Panc1 (cell line): ENCODE data around the gene BCR. TPM values are rescaled to one million over a fixed set of nuclear protein-coding genes. Genes with fewer than 3 reads are reported as not detected.

Experiments used
- ATAC-seq: fragments of 200-7000 bp; cut with Tn5 transposase; 2 replicates; pipeline ENCODE4 v1.9.1; 2020; ENCODE audit warnings: mild to moderate bottlenecking, moderate library complexity
- BruUV-seq: library from RNA; stranded (reverse); fragments of 400-500 nt; replicated peaks from 2 replicates; lab custom pipeline; 2021; lab: Mats Ljungman, UMichigan
- CTCF ChIA-PET: fragments of 300-600 bp; sonication (Branson Sonifier 250); formaldehyde crosslinking; loops from one replicate; lab custom pipeline; 2022; ENCODE audit warnings: antibody characterized with exemption; lab: Charles Lee
- POLR2A ChIA-PET: fragments of 300-600 bp; sonication (Branson Sonifier 250); formaldehyde crosslinking; loops from one replicate; lab custom pipeline; 2022; ENCODE audit warnings: antibody characterized with exemption; lab: Charles Lee
- DNase-seq: peaks from one replicate; pipeline ENCODE4 v3.0.0-alpha.2; 2010; ENCODE audit warnings: low read depth, low spot score
- H3K27ac ChIP-seq: 2 replicates; pipeline ENCODE4 v1.5.1; 2011; ENCODE audit warnings: mild to moderate bottlenecking, low read length, inconsistent platforms
- H3K27me3 ChIP-seq: fragments of 200-500 bp; sonication (Bioruptor generic); 2 replicates; pipeline ENCODE4 v1.6.0; 2014; ENCODE audit warnings: low read length, inconsistent platforms; ENCODE audit not compliant: control insufficient read depth, insufficient read depth
- H3K36me3 ChIP-seq: fragments of 200-500 bp; sonication (Bioruptor generic); 2 replicates; pipeline ENCODE4 v1.5.1; 2014; ENCODE audit warnings: inconsistent platforms, mild to moderate bottlenecking, low read length, moderate library complexity; ENCODE audit not compliant: control insufficient read depth, insufficient read depth
- H3K4me1 ChIP-seq: 2 replicates; pipeline ENCODE4 v1.5.1; 2011; ENCODE audit warnings: inconsistent platforms, mild to moderate bottlenecking, low read length, moderate library complexity; ENCODE audit not compliant: control insufficient read depth, insufficient read depth
- H3K4me3 ChIP-seq, 2 experiments: 2 replicates each; pipeline ENCODE4 v1.5.1; 2011 to 2012; ENCODE audit warnings: low read depth in 2 of 2, low read length in 2 of 2, mild to moderate bottlenecking in 2 of 2, inconsistent platforms in 1 of 2, moderate library complexity in 1 of 2
- H3K9me3 ChIP-seq: fragments of 200-500 bp; sonication (Bioruptor generic); 2 replicates; pipeline ENCODE4 v1.5.1; 2014; ENCODE audit warnings: low read depth, mild to moderate bottlenecking, inconsistent platforms, low read length, moderate library complexity; ENCODE audit not compliant: control insufficient read depth, insufficient read depth
- CTCF ChIP-seq: fragments of 450-650 bp; IDR thresholded peaks from 2 replicates; pipeline ENCODE4 v1.5.1; 2017; ENCODE audit warnings: mild to moderate bottlenecking
- POLR2AphosphoS5 ChIP-seq: IDR thresholded peaks from 2 replicates; pipeline ENCODE4 v1.6.1; 2012; ENCODE audit warnings: mild to moderate bottlenecking, low read depth, low read length, moderate library complexity
- REST ChIP-seq, 2 experiments: IDR thresholded peaks; 2 replicates each; pipeline ENCODE4 v1.6.1; 2011 to 2012; ENCODE audit warnings: low read depth in 2 of 2, control low read depth in 1 of 2, low read length in 1 of 2, mild to moderate bottlenecking in 1 of 2, moderate library complexity in 1 of 2; ENCODE audit not compliant: insufficient read depth in 1 of 2
- SIN3A ChIP-seq: IDR thresholded peaks from 2 replicates; pipeline ENCODE4 v1.6.1; 2012; ENCODE audit warnings: low read depth, mild to moderate bottlenecking, low read length, moderate library complexity, borderline replicate concordance; ENCODE audit not compliant: insufficient read depth
- TCF7L2 ChIP-seq: IDR thresholded peaks from 2 replicates; pipeline ENCODE4 v1.6.1; 2011; ENCODE audit warnings: mild to moderate bottlenecking, low read depth, low read length, inconsistent platforms
- in situ Hi-C: cut with HindIII; loops from 2 replicates; pipeline ENCODE4 v1.10.0; 2016; ENCODE audit warnings: low sequenced_read_pairs, low pct_unique_long_range_greater_than_20kb
- intact Hi-C: fragments of 100-400 bp; cut with micrococcal nuclease; formaldehyde crosslinking; loops from one replicate; pipeline ENCODE4 v1.10.0; 2022; ENCODE audit not compliant: unreplicated experiment
- total RNA-seq: library from RNA; stranded (reverse); gene quantifications from one replicate; pipeline ENCODE4 v1.2.1, GENCODE V29; 2021; ENCODE audit not compliant: unreplicated experiment

The BCR gene
- total RNA-seq, 1 experiment from 2014 or later = 32.1 TPM

GRCh38 chr22:23356094-23356493, 175.8 kb downstream of the BCR start:
- H3K9me3 ChIP-seq = no peaks in the 10 kb centered on the region
- in situ Hi-C loops = no loop called here
- no TSS peak for BruUV-seq
- no peak overlapping the region for H3K27ac ChIP-seq
- TF ChIP-seq TCF7L2 (no peak), REST (IDR thresholded peaks at IDR 0.05; ENCODE audit: insufficient read depth in 1 of 2, low read depth in 2 of 2, low read length in 1 of 2) (no peak), SIN3A (no peak), CTCF (no peak), POLR2AphosphoS5 (no peak)
- H3K36me3 ChIP-seq = no peaks in the 10 kb centered on the region
- H3K27me3 ChIP-seq = no peaks in the 10 kb centered on the region; the same call in 1 of the 2 replicates
- ChIA-PET POLR2A (no interaction called here), CTCF (no interaction called here)
- DNase-seq (no peak), ATAC-seq (no peak)
- no peaks in the 10 kb centered on the region for H3K4me1 ChIP-seq
- H3K4me3 ChIP-seq = no peak overlapping the region
- intact Hi-C loops = no loop called here

GRCh38 chr22:23357053-23357452, 176.7 kb downstream of the BCR start:
- Histone ChIP-seq H3K27me3 (no peaks in the 10 kb centered on the region; the same call in 1 of the 2 replicates), H3K36me3 (no peaks in the 10 kb centered on the region), H3K9me3 (no peaks in the 10 kb centered on the region), H3K4me1 (no peaks in the 10 kb centered on the region), H3K4me3 (no peak overlapping the region), H3K27ac (no peak overlapping the region)
- no TSS peak for BruUV-seq
- no peak for TF ChIP-seq CTCF
- TF ChIP-seq POLR2AphosphoS5 = no peak
- TF ChIP-seq SIN3A = no peak
- TF ChIP-seq TCF7L2 = no peak
- TF ChIP-seq REST (IDR thresholded peaks at IDR 0.05; ENCODE audit: insufficient read depth in 1 of 2, low read depth in 2 of 2, low read length in 1 of 2) = no peak
- DNase-seq = no peak
- in situ Hi-C loops (no loop called here), intact Hi-C loops (no loop called here)
- ATAC-seq = no peak
- ChIA-PET CTCF (no interaction called here), POLR2A (no interaction called here)
